Mesodermal cell (in vitro differentiated cells): ENCODE data around the gene MSRB3.
"Not testable (repeated sequence)": the region's sequence is repeated elsewhere in the genome, so short reads cannot be mapped to it uniquely, and the experiment has no call there.

ENCODE experiments used
- H3K27ac ChIP-seq: 2 replicates; pipeline ENCODE4 v1.7.0; 2013; ENCODE audit warnings: mild to moderate bottlenecking, low read depth, low read length, moderate library complexity; ENCODE audit not compliant: severe bottlenecking
- H3K36me3 ChIP-seq: 2 replicates; pipeline ENCODE4 v1.7.1; 2013; ENCODE audit warnings: mild to moderate bottlenecking, low read length, moderate library complexity; ENCODE audit not compliant: control insufficient read depth, insufficient read depth
- H3K4me1 ChIP-seq: one replicate; pipeline ENCODE4 v1.7.1; 2013; ENCODE audit warnings: mild to moderate bottlenecking, low read length; ENCODE audit not compliant: insufficient read depth, control insufficient read depth, poor library complexity, severe bottlenecking
- H3K4me3 ChIP-seq: 2 replicates; pipeline ENCODE4 v1.7.0; 2013; ENCODE audit warnings: low read length, control low read depth, mild to moderate bottlenecking; ENCODE audit not compliant: insufficient read depth, poor library complexity, severe bottlenecking; ENCODE audit errors: extremely low read depth
- H3K9me3 ChIP-seq: 2 replicates; pipeline ENCODE4 v1.7.1; 2013; ENCODE audit warnings: mild to moderate bottlenecking, low read length, moderate library complexity; ENCODE audit not compliant: control insufficient read depth
- WGBS, 2 experiments: methylation state at CpG; one replicate each; pipeline ENCODE4 v1.1.5; 2013; ENCODE audit warnings: missing lambda C conversion rate in 2 of 2; ENCODE audit not compliant: insufficient coverage in 2 of 2; 5-methylcytosine and 5-hydroxymethylcytosine counted together

Gene MSRB3

GRCh38 chr12:65454115-65454787 lies 175.8 kb downstream of the MSRB3 start:
- H3K4me3 ChIP-seq: no peak overlapping the region
- no peaks in the 10 kb centered on the region for H3K9me3 ChIP-seq
- 86 to 100% methylated on average over 1 of the region's 1 CpG for WGBS, 2 experiments
- no peak overlapping the region for H3K27ac ChIP-seq
- H3K36me3 ChIP-seq: peaks cover 11% of the 10 kb centered on the region
- peaks cover 12% of the 10 kb centered on the region for H3K4me1 ChIP-seq

- not testable (repeated sequence) for H3K9me3 ChIP-seq, H3K27ac ChIP-seq, H3K4me3 ChIP-seq, H3K4me1 ChIP-seq
- H3K36me3 ChIP-seq: peaks cover 18% of the 10 kb centered on the region
Observed at GRCh38 chr12:65457341-65457740, 178.9 kb downstream of the MSRB3 start.

- no peak overlapping the region for H3K4me3 ChIP-seq
- H3K4me1 ChIP-seq: no peaks in the 10 kb centered on the region
- H3K9me3 ChIP-seq: no peaks in the 10 kb centered on the region
- WGBS, 2 experiments: 100% methylated on average over 1 of the region's 2 CpGs; no CpG with 5 or more reads in 1 of the 2 experiments
- peaks cover 26% of the 10 kb centered on the region for H3K36me3 ChIP-seq
- no peak overlapping the region for H3K27ac ChIP-seq
Observed at GRCh38 chr12:65458718-65459117, 180.2 kb downstream of the MSRB3 start.

- Histone ChIP-seq H3K4me1 (no peaks in the 10 kb centered on the region), H3K9me3 (no peaks in the 10 kb centered on the region), H3K36me3 (peaks cover 23% of the 10 kb centered on the region), H3K4me3 (no peak overlapping the region), H3K27ac (no peak overlapping the region)
Observed at GRCh38 chr12:65459545-65459944, 181.1 kb downstream of the MSRB3 start.

- 94 to 98% methylated on average over 7 of the region's 8 CpGs for WGBS, 2 experiments
- H3K4me1 ChIP-seq: no peaks in the 10 kb centered on the region
- H3K4me3 ChIP-seq: no peak overlapping the region
- no peaks in the 10 kb centered on the region for H3K9me3 ChIP-seq
- peaks cover 18% of the 10 kb centered on the region for H3K36me3 ChIP-seq
- no peak overlapping the region for H3K27ac ChIP-seq
Observed at GRCh38 chr12:65460063-65460462, 181.6 kb downstream of the MSRB3 start.

GRCh38 chr12:65461017-65461416 lies 182.5 kb downstream of the MSRB3 start:
- H3K27ac ChIP-seq: no peak overlapping the region
- H3K36me3 ChIP-seq: peaks cover 18% of the 10 kb centered on the region
- no peaks in the 10 kb centered on the region for H3K4me1 ChIP-seq
- H3K9me3 ChIP-seq: no peaks in the 10 kb centered on the region
- WGBS, 2 experiments: 100% methylated on average over 1 of the region's 2 CpGs
- no peak overlapping the region for H3K4me3 ChIP-seq

GRCh38 chr12:65462484-65462883 lies 184.0 kb downstream of the MSRB3 start:
- no peaks in the 10 kb centered on the region for H3K9me3 ChIP-seq
- 89 to 90% methylated on average over 2 of the region's 2 CpGs for WGBS, 2 experiments

GRCh38 chr12:65463082-65463481 lies 184.6 kb downstream of the MSRB3 start:
- Histone ChIP-seq H3K4me1 (no peaks in the 10 kb centered on the region), H3K36me3 (peaks cover 18% of the 10 kb centered on the region), H3K9me3 (no peaks in the 10 kb centered on the region), H3K4me3 (no peak overlapping the region), H3K27ac (no peak overlapping the region)
- 90 to 94% methylated on average over 5 to 7 of the region's 9 CpGs for WGBS, 2 experiments

More at GRCh38 chr12:65462484-65462883, 184.0 kb downstream of the MSRB3 start:
- H3K4me3 ChIP-seq: no peak overlapping the region
- peaks cover 18% of the 10 kb centered on the region for H3K36me3 ChIP-seq
- no peak overlapping the region for H3K27ac ChIP-seq
- no peaks in the 10 kb centered on the region for H3K4me1 ChIP-seq

GRCh38 chr12:65463611-65464010 lies 185.1 kb downstream of the MSRB3 start:
- 100% methylated on average over 1 of the region's 1 CpG for WGBS, 2 experiments

GRCh38 chr12:65464930-65465329 lies 186.4 kb downstream of the MSRB3 start:
- 97 to 100% methylated on average over 2 to 3 of the region's 3 CpGs for WGBS, 2 experiments
- Histone ChIP-seq H3K36me3 (peaks cover 17% of the 10 kb centered on the region), H3K9me3 (no peaks in the 10 kb centered on the region), H3K4me1 (no peaks in the 10 kb centered on the region), H3K27ac (no peak overlapping the region), H3K4me3 (no peak overlapping the region)

More at GRCh38 chr12:65463611-65464010, 185.1 kb downstream of the MSRB3 start:
- H3K9me3 ChIP-seq: no peaks in the 10 kb centered on the region
- H3K4me3 ChIP-seq: no peak overlapping the region
- H3K4me1 ChIP-seq: no peaks in the 10 kb centered on the region
- H3K27ac ChIP-seq: no peak overlapping the region
- peaks cover 18% of the 10 kb centered on the region for H3K36me3 ChIP-seq

- H3K9me3 ChIP-seq: no peaks in the 10 kb centered on the region
- H3K4me1 ChIP-seq: no peaks in the 10 kb centered on the region
- peaks cover 15% of the 10 kb centered on the region for H3K36me3 ChIP-seq
- WGBS, 2 experiments: 90 to 100% methylated on average over 7 of the region's 9 CpGs
- H3K4me3 ChIP-seq: no peak overlapping the region
- no peak overlapping the region for H3K27ac ChIP-seq
Observed at GRCh38 chr12:65465766-65466547, 187.5 kb downstream of the MSRB3 start.
